ENCODE measurements around the gene NOP58. TPM values are rescaled to one million over a fixed set of nuclear protein-coding genes. Genes with fewer than 3 reads are reported as not detected.
A peak's percentile ranks its signal among the peaks of the same experiment; 100 is the strongest.
"Not testable (repeated sequence)": the region's sequence is repeated elsewhere in the genome, so short reads cannot be mapped to it uniquely, and the experiment has no call there.

Gene NOP58
- 10 to 100 TPM; 42.6 to 54.7 (median 46.6) TPM for polyA plus RNA-seq

- Mint-ChIP-seq H3K4me3 (peak within 1 kb of the TSS; percentile 64 to 73 (median 70)), H3K9me3 (no peaks in the 10 kb centered on the region), H3K27ac (peak within 1 kb of the TSS in 4 of 6 donors; percentile 68 to 78 (median 71)), H3K27me3 (ENCODE audit: low read depth in 3 of 3) (peaks cover 1 to 8% (median 3%) of the 10 kb centered on the region in 3 donors), H3K4me1 (peaks cover 10 to 13% of the 10 kb centered on the region in 2 donors), H3K36me3 (no peaks in the 10 kb centered on the region)
- DNase-seq, result peak; percentile 90 to 92 (median 90)
Measured at GRCh38 chr2:202265467-202266277, at the start of gene NOP58. NOP58 (plus strand) TSS chr2:202265763; CDS start chr2:202265942, 179 bp downstream.

- peaks cover 35 to 61% of the 10 kb centered on the region in 2 donors for H3K4me1 Mint-ChIP-seq
- H3K9me3 Mint-ChIP-seq, result no peaks in the 10 kb centered on the region
- no peak overlapping the region for H3K4me3 Mint-ChIP-seq
- no peak for DNase-seq
- peaks cover 0 to 1% (median 0%) of the 10 kb centered on the region in 3 donors for H3K27me3 Mint-ChIP-seq (ENCODE audit: low read depth in 3 of 3)
- H3K36me3 Mint-ChIP-seq, result peaks cover 0 to 23% (median 16%) of the 10 kb centered on the region in 3 donors
- H3K27ac Mint-ChIP-seq, result peak overlapping the region in 3 of 6 donors; percentile 2 to 17 (median 8)
Measured at GRCh38 chr2:202221873-202222272, 43.7 kb upstream of the NOP58 start.

GRCh38 chr2:202237787-202238233, 27.8 kb upstream of the NOP58 start:
- Mint-ChIP-seq H3K4me1 (peaks cover 39 to 50% of the 10 kb centered on the region in 2 donors), H3K27ac (peak overlapping the region; percentile 73 to 97 (median 90))
- DNase-seq, result peak in 1 of 3 donors; percentile 14

GRCh38 chr2:202238234-202239197, 27.0 kb upstream of the NOP58 start, which contains the start of gene SUMO1:
SUMO1 (minus strand) TSS chr2:202238597; CDS start chr2:202238451, 146 bp downstream.
- H3K4me3 Mint-ChIP-seq, result peak within 1 kb of the TSS; percentile 96 to 99 (median 99)
- H3K9me3 Mint-ChIP-seq, result no peaks in the 10 kb centered on the region
- H3K27me3 Mint-ChIP-seq (ENCODE audit: low read depth in 3 of 3), result peaks cover 5 to 9% (median 8%) of the 10 kb centered on the region in 3 donors
- peaks cover 0 to 3% (median 0%) of the 10 kb centered on the region in 3 donors for H3K36me3 Mint-ChIP-seq
- peak; percentile 86 to 90 (median 88) for DNase-seq
- H3K27ac Mint-ChIP-seq, result peak within 1 kb of the TSS; percentile 91 to 98 (median 98)
- peaks cover 33 to 43% of the 10 kb centered on the region in 2 donors for H3K4me1 Mint-ChIP-seq

More at GRCh38 chr2:202237787-202238233, 27.8 kb upstream of the NOP58 start:
- no peaks in the 10 kb centered on the region for H3K9me3 Mint-ChIP-seq
- H3K27me3 Mint-ChIP-seq (ENCODE audit: low read depth in 3 of 3), result peaks cover 5 to 9% (median 8%) of the 10 kb centered on the region in 3 donors
- peak overlapping the region; percentile 93 to 99 (median 98) for H3K4me3 Mint-ChIP-seq
- peaks cover 0 to 3% (median 0%) of the 10 kb centered on the region in 3 donors for H3K36me3 Mint-ChIP-seq

GRCh38 chr2:202247710-202248109, 17.9 kb upstream of the NOP58 start:
- not testable (repeated sequence) for H3K36me3 Mint-ChIP-seq; H3K27me3 Mint-ChIP-seq (ENCODE audit: low read depth in 3 of 3); H3K4me3 Mint-ChIP-seq; H3K27ac Mint-ChIP-seq; H3K9me3 Mint-ChIP-seq; H3K4me1 Mint-ChIP-seq; DNase-seq

- Mint-ChIP-seq H3K4me1 (no peaks in the 10 kb centered on the region), H3K27ac (no peak overlapping the region), H3K36me3 (peaks cover 0 to 3% (median 0%) of the 10 kb centered on the region in 3 donors), H3K4me3 (no peak overlapping the region), H3K9me3 (no peaks in the 10 kb centered on the region), H3K27me3 (ENCODE audit: low read depth in 3 of 3) (peaks cover 0 to 9% (median 2%) of the 10 kb centered on the region in 3 donors)
- no peak for DNase-seq
Measured at GRCh38 chr2:202249521-202250253, 15.9 kb upstream of the NOP58 start.

- Mint-ChIP-seq H3K27me3 (ENCODE audit: low read depth in 3 of 3) (peaks cover 2 to 9% (median 2%) of the 10 kb centered on the region in 3 donors), H3K4me1 (no peaks in the 10 kb centered on the region), H3K9me3 (no peaks in the 10 kb centered on the region), H3K4me3 (no peak overlapping the region), H3K36me3 (peaks cover 0 to 3% (median 0%) of the 10 kb centered on the region in 3 donors), H3K27ac (no peak overlapping the region)
- DNase-seq, result no peak
Measured at GRCh38 chr2:202251494-202251893, 14.1 kb upstream of the NOP58 start.

- Mint-ChIP-seq H3K4me1 (no peaks in the 10 kb centered on the region), H3K36me3 (no peaks in the 10 kb centered on the region), H3K4me3 (no peak overlapping the region), H3K27me3 (ENCODE audit: low read depth in 3 of 3) (peaks cover 2 to 11% (median 3%) of the 10 kb centered on the region in 3 donors), H3K27ac (no peak overlapping the region), H3K9me3 (no peaks in the 10 kb centered on the region)
- DNase-seq, result no peak
Measured at GRCh38 chr2:202261531-202261930, 4.0 kb upstream of the NOP58 start.

GRCh38 chr2:202267495-202267894, 1.9 kb downstream of the NOP58 start:
- H3K4me3 Mint-ChIP-seq, result no peak overlapping the region
- peak overlapping the region in 4 of 6 donors; percentile 55 to 87 (median 70) for H3K27ac Mint-ChIP-seq
- peak in 1 of 3 donors; percentile 23 for DNase-seq
- H3K9me3 Mint-ChIP-seq, result no peaks in the 10 kb centered on the region
- peaks cover 0 to 8% (median 2%) of the 10 kb centered on the region in 3 donors for H3K27me3 Mint-ChIP-seq (ENCODE audit: low read depth in 3 of 3)
- H3K4me1 Mint-ChIP-seq, result peaks cover 14 to 23% of the 10 kb centered on the region in 2 donors
- H3K36me3 Mint-ChIP-seq, result no peaks in the 10 kb centered on the region

GRCh38 chr2:202269585-202269984, 4.0 kb downstream of the NOP58 start:
- no peak overlapping the region for H3K27ac Mint-ChIP-seq
- H3K27me3 Mint-ChIP-seq (ENCODE audit: low read depth in 3 of 3), result peaks cover 0 to under 1% (median 0%) of the 10 kb centered on the region in 3 donors
- H3K36me3 Mint-ChIP-seq, result no peaks in the 10 kb centered on the region
- peaks cover 16 to 31% of the 10 kb centered on the region in 2 donors for H3K4me1 Mint-ChIP-seq
- H3K9me3 Mint-ChIP-seq, result no peaks in the 10 kb centered on the region
- H3K4me3 Mint-ChIP-seq, result peak overlapping the region in 3 of 5 donors; percentile 4 to 33 (median 14)
- no peak for DNase-seq

- Mint-ChIP-seq H3K4me1 (peaks cover 16 to 31% of the 10 kb centered on the region in 2 donors), H3K4me3 (peak overlapping the region in 1 of 5 donors; percentile 72), H3K27ac (peak overlapping the region in 4 of 6 donors; percentile 49 to 69 (median 62)), H3K9me3 (no peaks in the 10 kb centered on the region), H3K36me3 (no peaks in the 10 kb centered on the region), H3K27me3 (ENCODE audit: low read depth in 3 of 3) (no peaks in the 10 kb centered on the region)
- DNase-seq, result no peak
Measured at GRCh38 chr2:202270487-202270886, 4.9 kb downstream of the NOP58 start.

- peaks cover 5 to 35% of the 10 kb centered on the region in 2 donors for H3K4me1 Mint-ChIP-seq
- not testable (repeated sequence) for DNase-seq; H3K27me3 Mint-ChIP-seq (ENCODE audit: low read depth in 3 of 3); H3K9me3 Mint-ChIP-seq; H3K27ac Mint-ChIP-seq; H3K4me3 Mint-ChIP-seq
- H3K36me3 Mint-ChIP-seq, result peaks cover 0 to 11% (median 7%) of the 10 kb centered on the region in 3 donors
Measured at GRCh38 chr2:202276078-202276720, 10.6 kb downstream of the NOP58 start.
